Bladder microvascular endothelial cell (primary cell): ENCODE results near the gene ELF4. TPM values are rescaled to one million over a fixed set of nuclear protein-coding genes. Genes with fewer than 3 reads are reported as not detected.

Source experiments
- total RNA-seq: library from RNA; depleted of rRNA; stranded (reverse); fragments of >200 nt; gene quantifications from 2 replicates; pipeline ENCODE4 v1.2.3, GENCODE V29; 2014

Gene ELF4
- total RNA-seq: 11.2 and 21.6 TPM in 2 replicates

GRCh38 chrX:130110379-130111219 is at the start of gene ELF4:
ELF4 (minus strand) TSS chrX:130110497; CDS start chrX:130081330, 29,167 bp downstream.

Other genes with a start within 250 kb of the ELF4 start
- 15.1 and 19.5 TPM in 2 replicates for gene UTP14A, start 204.3 kb downstream of the ELF4 start, total RNA-seq
- gene BCORL1, start 127.9 kb downstream of the ELF4 start, total RNA-seq: 2.4 and 5.7 TPM in 2 replicates
- gene AIFM1, start 55.3 kb upstream of the ELF4 start, total RNA-seq: 17.2 and 23.1 TPM in 2 replicates
- 0.19 and 0.49 TPM in 2 replicates for gene RAB33A, start 61.5 kb upstream of the ELF4 start, total RNA-seq
- 1.3 and 2.8 TPM in 2 replicates for gene ZNF280C, start 158.4 kb upstream of the ELF4 start, total RNA-seq
- 5.2 and 9.5 TPM in 2 replicates for gene SLC25A14, start 229.4 kb upstream of the ELF4 start, total RNA-seq